Measurements from ENCODE around the gene AGPAT2.

The AGPAT2 gene

GRCh38 chr9:136666372-136667213, 20.7 kb downstream of the AGPAT2 start:
- TF ChIP-seq CTCF (IDR thresholded peaks at IDR 0.05): no peak

- peak; percentile 61 for TF ChIP-seq CTCF (IDR thresholded peaks at IDR 0.05)
These were observed 21.4 kb downstream of the AGPAT2 start for GRCh38 chr9:136665704-136666371.

GRCh38 chr9:136665111-136665703, 22.1 kb downstream of the AGPAT2 start:
- no peak for TF ChIP-seq CTCF (IDR thresholded peaks at IDR 0.05)

GRCh38 chr9:136664000-136664915, 23.0 kb downstream of the AGPAT2 start:
- no peak for TF ChIP-seq CTCF (IDR thresholded peaks at IDR 0.05)

- no peak for TF ChIP-seq CTCF (IDR thresholded peaks at IDR 0.05)
These were observed 24.3 kb downstream of the AGPAT2 start, which contains the start of gene EGFL7 for GRCh38 chr9:136662656-136663581. Gene EGFL7 (plus strand): TSS chr9:136662916. CDS start chr9:136668283, 5,367 bp downstream.

- no peak for TF ChIP-seq CTCF (IDR thresholded peaks at IDR 0.05)
These were observed 25.0 kb downstream of the AGPAT2 start for GRCh38 chr9:136662326-136662655.

Measured in LNCAP (cell line).